Activated CD8-positive, alpha-beta T cell treated with anti-CD3 and anti-CD28 coated beads for 36 hours (primary cell): ENCODE measurements around the gene SPIN1. TPM values are rescaled to one million over a fixed set of nuclear protein-coding genes. Genes with fewer than 3 reads are reported as not detected.

Experiments used
- ATAC-seq: fragments of 200-7000 bp; cut with Tn5 transposase; one replicate; pipeline ENCODE4 v1.10.0; 2021; ENCODE audit warnings: mild to moderate bottlenecking, moderate library complexity
- CTCF ChIA-PET: fragments of 350-600 bp; sonication (Branson Sonifier 250); formaldehyde crosslinking; loops from one replicate; lab custom pipeline; 2021; ENCODE audit warnings: antibody characterized with exemption; lab: Charles Lee
- POLR2A ChIA-PET: fragments of 350-600 bp; sonication (Branson Sonifier 250); formaldehyde crosslinking; loops from one replicate; lab custom pipeline; 2021; ENCODE audit warnings: antibody characterized with exemption; lab: Charles Lee
- DNase-seq: peaks from one replicate; pipeline ENCODE4 v3.0.0-alpha.2; 2020
- H3K27ac Mint-ChIP-seq: one replicate; pipeline ENCODE4 v1.8.0; 2021; ENCODE audit warnings: mild to moderate bottlenecking, mixed read lengths
- H3K27me3 Mint-ChIP-seq: one replicate; pipeline ENCODE4 v1.8.0; 2021; ENCODE audit warnings: mixed read lengths
- H3K36me3 Mint-ChIP-seq: one replicate; pipeline ENCODE4 v1.8.0; 2021; ENCODE audit warnings: low read depth, mixed read lengths
- H3K4me1 Mint-ChIP-seq: one replicate; pipeline ENCODE4 v1.8.0; 2021; ENCODE audit warnings: low read depth, mixed read lengths
- H3K4me3 Mint-ChIP-seq: one replicate; pipeline ENCODE4 v1.8.0; 2021; ENCODE audit warnings: mild to moderate bottlenecking, moderate library complexity, mixed read lengths
- H3K9me3 Mint-ChIP-seq: one replicate; pipeline ENCODE4 v1.8.0; 2021; ENCODE audit warnings: mixed read lengths
- CTCF ChIP-seq: fragments of 200-600 bp; IDR thresholded peaks from one replicate; pipeline ENCODE4 v1.8.0; 2022; ENCODE audit warnings: antibody characterized with exemption, mild to moderate bottlenecking
- intact Hi-C: fragments of 100-400 bp; cut with micrococcal nuclease; formaldehyde crosslinking; loops from one replicate; pipeline ENCODE4 v1.10.0; 2022
- total RNA-seq, 2 experiments: library from RNA; stranded (reverse); gene quantifications; one replicate each; pipeline ENCODE4 v1.2.3, GENCODE V29; 2021

SPIN1 gene
- total RNA-seq, 2 experiments from 2014 or later = 31.2 to 32.0 TPM

GRCh38 chr9:88387552-88388202 lies 567 bp upstream of the SPIN1 start:
- no peaks in the 10 kb centered on the region for H3K27me3 Mint-ChIP-seq
- peaks cover 3% of the 10 kb centered on the region for H3K36me3 Mint-ChIP-seq
- peaks cover 32% of the 10 kb centered on the region for H3K4me1 Mint-ChIP-seq
- peak overlapping the region; percentile 81 for H3K4me3 Mint-ChIP-seq
- DNase-seq = peak; percentile 44
- TF ChIP-seq CTCF = no peak
- H3K27ac Mint-ChIP-seq = peak overlapping the region; percentile 61
- peak; percentile 9 for ATAC-seq
- intact Hi-C loops = loop anchor here (5.0 kb wide), 2 partner anchors 75 to 215 kb away; no protein-coding TSS in a partner anchor
- POLR2A ChIA-PET = interaction anchor here (0.5 kb wide), 1 partner anchor 18 kb away, joined by 3 read pairs; no protein-coding TSS in a partner anchor
- CTCF ChIA-PET = interaction anchor here (1.5 kb wide), 1 partner anchor 215 kb away, joined by 3 read pairs; no protein-coding TSS in a partner anchor
- H3K9me3 Mint-ChIP-seq = no peaks in the 10 kb centered on the region

- intact Hi-C loops = loop anchor here (5.0 kb wide), 2 partner anchors 77 to 217 kb away; no protein-coding TSS in a partner anchor
- TF ChIP-seq CTCF = no peak
- Mint-ChIP-seq H3K4me3 (peak overlapping the region; percentile 91), H3K9me3 (no peaks in the 10 kb centered on the region), H3K4me1 (peaks cover 35% of the 10 kb centered on the region), H3K27me3 (no peaks in the 10 kb centered on the region), H3K27ac (peak overlapping the region; percentile 93), H3K36me3 (peaks cover 3% of the 10 kb centered on the region)
- ATAC-seq (peak; percentile 19), DNase-seq (peak; percentile 52)
- ChIA-PET POLR2A (no interaction called here), CTCF (no interaction called here)
These were observed 802 bp downstream of the SPIN1 start for GRCh38 chr9:88388886-88389605.

GRCh38 chr9:88390371-88390990 lies 2.2 kb downstream of the SPIN1 start:
- ATAC-seq = no peak
- no peak overlapping the region for H3K27ac Mint-ChIP-seq

GRCh38 chr9:88391236-88391635 lies 3.0 kb downstream of the SPIN1 start:
- peaks cover 35% of the 10 kb centered on the region for H3K4me1 Mint-ChIP-seq
- no peak overlapping the region for H3K27ac Mint-ChIP-seq
- TF ChIP-seq CTCF = no peak
- ATAC-seq = no peak
- H3K27me3 Mint-ChIP-seq = no peaks in the 10 kb centered on the region
- POLR2A ChIA-PET = no interaction called here
- no peak overlapping the region for H3K4me3 Mint-ChIP-seq
- H3K9me3 Mint-ChIP-seq = no peaks in the 10 kb centered on the region
- H3K36me3 Mint-ChIP-seq = peaks cover 3% of the 10 kb centered on the region
- no peak for DNase-seq
- CTCF ChIA-PET = interaction anchor here (1.0 kb wide), 1 partner anchor 43 kb away, joined by 4 read pairs; no protein-coding TSS in a partner anchor
- intact Hi-C loops = no loop called here

More at GRCh38 chr9:88390371-88390990, 2.2 kb downstream of the SPIN1 start:
- H3K4me3 Mint-ChIP-seq = peak overlapping the region; percentile 91
- H3K4me1 Mint-ChIP-seq = peaks cover 35% of the 10 kb centered on the region
- no peaks in the 10 kb centered on the region for H3K9me3 Mint-ChIP-seq
- DNase-seq = no peak
- no peaks in the 10 kb centered on the region for H3K27me3 Mint-ChIP-seq
- peaks cover 3% of the 10 kb centered on the region for H3K36me3 Mint-ChIP-seq
- ChIA-PET POLR2A (interaction anchor here (0.9 kb wide), 1 partner anchor 31 kb away, joined by 3 read pairs; no protein-coding TSS in a partner anchor), CTCF (no interaction called here)
- no peak for TF ChIP-seq CTCF
- intact Hi-C loops = no loop called here
